Islet of Langerhans (tissue), 1 donor: ENCODE measurements around the gene KCNJ9.
"Not testable (repeated sequence)": the region's sequence is repeated elsewhere in the genome, so short reads cannot be mapped to it uniquely, and the experiment has no call there.

Experiments used
- FAIRE-seq: peaks from one replicate; lab custom pipeline; 2011; peaks lifted over from hg19 to GRCh38; lab: Jason Lieb, UNC

KCNJ9 gene

GRCh38 chr1:160126342-160126741 is 45.0 kb downstream of the KCNJ9 start:
- not testable (repeated sequence) for FAIRE-seq

- FAIRE-seq = no peak
These were observed 46.0 kb downstream of the KCNJ9 start for GRCh38 chr1:160127381-160127780.

- FAIRE-seq = no peak
These were observed 46.7 kb downstream of the KCNJ9 start for GRCh38 chr1:160127865-160128523.

GRCh38 chr1:160128636-160129035 is 47.3 kb downstream of the KCNJ9 start:
- FAIRE-seq = no peak

GRCh38 chr1:160129046-160129445 is 47.7 kb downstream of the KCNJ9 start:
- FAIRE-seq = no peak

- no peak for FAIRE-seq
These were observed 48.2 kb downstream of the KCNJ9 start for GRCh38 chr1:160129558-160129957.

GRCh38 chr1:160129966-160130365 is 48.6 kb downstream of the KCNJ9 start:
- FAIRE-seq = no peak

GRCh38 chr1:160130486-160130885 is 49.1 kb downstream of the KCNJ9 start:
- FAIRE-seq = no peak

GRCh38 chr1:160130939-160131338 is 49.6 kb downstream of the KCNJ9 start:
- FAIRE-seq = no peak

GRCh38 chr1:160131803-160132565 is 50.6 kb downstream of the KCNJ9 start:
- no peak for FAIRE-seq

- FAIRE-seq = no peak
These were observed 52.8 kb downstream of the KCNJ9 start for GRCh38 chr1:160133990-160134770.

GRCh38 chr1:160134791-160135572 is 53.6 kb downstream of the KCNJ9 start:
- no peak for FAIRE-seq

- FAIRE-seq = no peak
These were observed 55.0 kb downstream of the KCNJ9 start for GRCh38 chr1:160136121-160136925.

- no peak for FAIRE-seq
These were observed 55.5 kb downstream of the KCNJ9 start for GRCh38 chr1:160136926-160137200.

GRCh38 chr1:160137216-160137862 is 56.0 kb downstream of the KCNJ9 start:
- no peak for FAIRE-seq

- FAIRE-seq = no peak
These were observed 58.5 kb downstream of the KCNJ9 start for GRCh38 chr1:160139840-160140239.
